GM18511 (cell line): ENCODE measurements around the gene TRAF3IP1.
"Not testable (repeated sequence)": the region's sequence is repeated elsewhere in the genome, so short reads cannot be mapped to it uniquely, and the experiment has no call there.

Source experiments
- ATAC-seq: cut with Tn5 transposase; IDR thresholded peaks from one replicate; pipeline ENCODE4 v1.9.1; 2021; ENCODE audit warnings: mild to moderate bottlenecking, moderate library complexity; ENCODE audit not compliant: unreplicated experiment

Gene TRAF3IP1

DNA sequence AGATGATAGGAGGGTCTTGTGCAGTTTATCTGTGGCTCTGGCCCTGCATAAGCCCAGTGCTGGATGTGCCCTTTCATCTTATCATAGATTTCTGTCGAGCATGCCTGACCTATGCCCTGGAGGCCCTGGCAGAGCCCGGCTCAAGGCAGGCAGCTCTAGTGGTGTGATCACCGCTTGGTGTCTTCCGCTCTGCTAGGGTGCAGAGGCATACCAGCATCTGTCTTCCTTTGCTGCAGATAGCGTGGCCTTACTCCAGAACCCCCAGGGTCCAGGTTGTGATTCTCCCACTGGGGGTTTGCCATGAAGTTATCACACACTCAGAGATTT lies 13.7 kb upstream of the TRAF3IP1 start:
- ATAC-seq, result no peak

DNA sequence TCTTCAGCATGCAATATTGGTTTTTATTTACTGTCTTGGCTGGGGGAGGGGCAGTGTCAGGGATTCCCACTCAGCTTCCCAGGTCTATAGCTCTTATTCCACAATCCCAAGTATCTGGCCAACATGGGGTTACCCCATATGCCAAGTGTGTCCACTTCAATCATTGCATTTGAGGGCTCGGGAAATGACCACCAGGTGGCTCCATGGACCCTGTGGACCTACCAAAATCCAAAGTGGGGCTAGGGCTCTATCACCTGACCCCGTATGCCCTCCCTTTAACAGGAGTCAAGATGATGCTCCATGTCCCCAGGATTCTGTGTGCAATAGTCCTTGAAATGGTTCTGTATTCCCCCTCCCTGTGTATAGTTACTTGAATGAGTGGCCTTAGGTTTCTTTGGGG lies 12.1 kb upstream of the TRAF3IP1 start:
- ATAC-seq, result no peak

DNA sequence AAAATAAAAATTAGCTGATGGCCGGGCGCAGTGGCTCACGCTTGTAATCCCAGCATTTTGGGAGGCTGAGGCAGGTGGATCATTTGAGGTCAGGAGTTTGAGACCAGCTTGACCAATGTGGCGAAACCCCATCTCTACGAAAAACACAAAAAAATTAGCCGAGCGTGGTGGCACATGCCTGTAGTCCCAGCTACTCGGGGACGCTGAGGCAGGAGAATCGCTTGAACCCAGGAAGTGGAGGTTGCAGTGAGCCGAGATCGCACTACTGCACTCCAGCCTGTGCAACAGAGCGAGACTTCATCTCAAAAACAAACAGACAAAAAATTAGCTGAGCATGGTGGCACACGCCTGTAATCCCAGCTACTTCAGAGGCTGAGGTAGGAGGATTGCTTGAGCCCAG lies 9.6 kb upstream of the TRAF3IP1 start:
- ATAC-seq, result not testable (repeated sequence)

DNA sequence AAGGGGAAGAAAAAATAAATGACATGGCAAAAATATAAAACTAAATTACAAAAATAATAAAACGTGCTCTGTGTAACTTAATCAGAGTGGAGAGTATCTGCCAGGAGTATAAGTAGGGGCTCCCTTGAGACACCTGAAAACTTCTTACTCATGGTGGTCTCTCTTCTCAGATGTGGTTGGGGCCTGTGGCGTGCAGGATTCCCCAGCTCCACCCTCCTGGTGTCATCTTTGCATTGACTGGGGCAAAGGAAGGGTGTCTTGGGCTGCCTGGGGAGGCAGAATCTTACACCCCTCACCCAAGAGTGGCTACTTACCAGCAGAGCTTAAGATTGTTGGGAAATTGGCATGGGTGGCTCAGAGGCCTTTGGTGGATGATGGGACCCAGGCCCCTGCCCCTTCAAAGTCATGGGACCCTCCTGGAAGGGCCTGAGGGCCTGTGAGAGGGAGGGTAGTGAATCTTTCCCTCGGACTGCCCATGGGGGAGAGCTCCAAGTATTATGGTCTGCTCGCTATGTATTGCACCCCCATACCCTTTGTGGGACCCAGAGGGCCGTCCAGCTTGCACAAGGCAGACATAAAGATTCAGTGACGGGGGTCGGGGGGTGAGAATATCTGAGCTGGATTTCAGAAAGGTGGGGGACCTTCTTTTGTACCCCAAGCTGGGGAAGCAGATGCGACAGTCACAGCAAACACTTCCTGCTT lies 6.9 kb upstream of the TRAF3IP1 start:
- ATAC-seq, result no peak

DNA sequence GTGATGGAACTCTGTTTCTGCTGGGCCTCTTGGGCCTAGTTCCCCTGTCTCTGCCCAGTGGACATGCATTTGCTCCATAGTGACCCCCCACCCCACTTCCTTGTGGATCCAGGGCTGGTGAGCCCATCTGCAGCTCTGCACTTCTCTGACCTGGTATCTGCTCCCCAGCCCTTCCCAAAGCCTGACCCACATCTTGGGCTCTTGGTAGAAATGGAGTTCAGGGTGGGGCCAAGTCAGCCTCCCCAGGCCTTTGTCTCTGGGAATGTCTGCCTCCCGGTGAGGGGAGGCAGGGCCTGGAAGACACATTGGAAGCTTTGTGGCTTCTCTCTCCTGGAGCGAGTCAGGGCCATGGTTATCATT lies 6.3 kb upstream of the TRAF3IP1 start:
- no peak for ATAC-seq

DNA sequence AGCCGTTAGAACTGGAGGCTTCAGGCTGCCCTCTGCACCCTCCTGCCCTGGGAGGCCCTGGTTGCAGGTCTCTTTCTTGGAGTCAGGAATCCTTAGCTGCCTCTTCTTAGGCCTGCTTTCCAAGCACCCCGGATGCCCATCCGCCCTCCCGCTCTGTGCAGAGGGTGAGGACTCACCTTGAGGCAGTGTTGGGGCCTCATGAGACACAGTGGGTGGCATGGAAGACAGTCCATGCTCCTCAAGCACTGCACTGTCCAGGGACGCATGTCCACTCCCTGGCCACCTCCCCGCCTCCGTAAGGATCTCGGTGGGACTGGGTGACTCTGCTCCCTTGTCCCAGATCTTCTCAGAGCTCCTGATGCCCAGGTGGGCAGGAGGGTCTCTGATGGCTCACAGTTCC lies 5.7 kb upstream of the TRAF3IP1 start:
- ATAC-seq, result no peak

DNA sequence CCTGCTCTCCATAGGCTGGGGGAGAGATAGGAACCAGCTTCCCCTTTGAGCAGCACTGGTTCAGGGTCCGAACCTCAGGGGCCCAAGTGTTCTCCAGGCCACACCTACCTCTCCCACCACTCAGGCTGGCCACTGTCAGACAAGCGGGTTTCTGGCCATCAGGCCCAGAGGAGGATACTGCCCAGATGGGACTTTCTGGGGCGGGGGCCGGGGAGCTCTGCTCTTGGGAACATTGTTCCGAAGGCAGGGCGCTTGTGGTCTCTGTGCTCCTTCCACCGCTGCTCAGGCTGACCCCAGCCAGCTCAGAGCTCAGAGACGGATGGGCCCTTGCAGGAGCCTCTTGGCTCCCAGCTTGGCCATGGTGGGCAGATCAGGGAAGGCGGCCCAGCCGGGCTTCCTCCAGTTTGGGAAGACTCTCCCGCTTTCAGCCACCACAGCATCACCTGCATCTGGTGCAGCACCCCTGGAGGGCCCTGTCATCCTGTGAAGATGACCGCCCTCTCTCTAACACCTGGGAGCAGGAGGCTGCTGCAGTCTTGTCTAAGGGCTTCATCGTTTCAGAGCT lies 5.2 kb upstream of the TRAF3IP1 start:
- no peak for ATAC-seq

DNA sequence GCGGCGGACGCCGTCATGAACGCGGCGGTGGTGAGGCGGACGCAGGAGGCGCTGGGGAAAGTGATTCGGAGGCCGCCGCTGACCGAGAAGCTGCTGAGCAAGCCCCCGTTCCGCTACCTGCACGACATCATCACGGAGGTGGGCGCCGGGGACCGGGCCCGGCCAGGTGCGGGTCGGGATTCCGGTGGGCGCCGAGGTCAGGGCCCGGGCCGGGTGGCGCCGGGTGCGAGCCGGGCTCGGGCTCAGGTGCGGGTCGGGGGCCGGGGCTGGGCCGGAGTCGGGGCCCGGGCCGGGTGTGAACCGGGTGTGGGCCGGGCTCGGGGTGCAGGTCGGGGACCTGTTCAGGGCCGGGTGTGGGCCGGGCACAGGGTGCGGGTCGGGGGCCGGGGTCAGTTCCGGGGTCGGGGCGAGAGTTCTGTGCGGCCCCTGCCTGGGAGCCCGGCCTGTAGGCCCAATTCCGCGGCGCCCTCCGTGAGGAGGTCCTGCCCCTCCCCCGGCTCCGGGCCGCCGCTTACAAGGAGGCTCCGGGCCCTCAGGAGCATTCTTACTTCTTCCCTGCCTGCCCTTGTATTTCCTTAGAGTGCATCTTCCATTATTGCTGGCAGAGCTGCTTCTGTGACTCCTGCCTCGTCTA lies 447 bp downstream of the TRAF3IP1 start:
- peak; percentile 53 for ATAC-seq

DNA sequence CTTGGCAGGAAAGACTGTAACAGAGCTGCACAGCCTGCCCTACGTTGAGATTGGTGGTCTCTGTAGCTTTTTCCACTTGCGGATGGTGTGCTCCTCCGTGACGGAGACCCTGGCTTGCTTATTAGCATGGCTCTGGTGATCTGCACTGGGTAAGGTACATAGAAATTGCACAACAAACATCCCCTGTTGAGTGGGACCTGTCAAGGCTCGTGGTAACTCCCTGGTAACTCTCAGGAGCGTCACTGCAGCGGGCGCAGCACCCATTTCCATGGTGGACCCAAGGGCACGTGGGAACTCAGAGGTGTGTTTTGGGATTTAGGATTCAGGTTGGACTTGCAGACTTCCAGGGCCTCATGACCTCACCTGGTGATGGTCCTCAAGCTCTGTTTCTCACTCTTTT lies 1.1 kb downstream of the TRAF3IP1 start:
- ATAC-seq, result no peak

DNA sequence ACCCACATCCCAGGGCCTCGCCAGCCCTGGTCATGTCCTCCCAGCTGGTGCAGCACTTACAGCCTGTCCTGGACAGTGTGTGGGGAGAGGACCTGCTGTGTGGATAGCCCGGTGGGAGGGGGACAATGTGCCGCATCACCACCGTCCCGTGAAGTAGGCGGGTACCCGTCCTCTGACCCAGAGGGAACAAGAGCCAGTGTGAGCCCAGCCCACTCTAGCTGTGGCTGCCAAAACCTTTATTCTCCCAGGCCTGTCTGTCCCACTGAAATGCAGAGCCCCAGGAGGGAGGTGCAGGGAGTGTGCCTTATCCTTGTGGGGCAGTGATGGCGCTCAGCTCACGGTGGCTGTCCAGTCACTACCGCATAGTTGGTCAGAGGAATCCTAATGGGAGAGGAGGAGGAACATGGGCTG lies 1.7 kb downstream of the TRAF3IP1 start:
- ATAC-seq, result no peak

DNA sequence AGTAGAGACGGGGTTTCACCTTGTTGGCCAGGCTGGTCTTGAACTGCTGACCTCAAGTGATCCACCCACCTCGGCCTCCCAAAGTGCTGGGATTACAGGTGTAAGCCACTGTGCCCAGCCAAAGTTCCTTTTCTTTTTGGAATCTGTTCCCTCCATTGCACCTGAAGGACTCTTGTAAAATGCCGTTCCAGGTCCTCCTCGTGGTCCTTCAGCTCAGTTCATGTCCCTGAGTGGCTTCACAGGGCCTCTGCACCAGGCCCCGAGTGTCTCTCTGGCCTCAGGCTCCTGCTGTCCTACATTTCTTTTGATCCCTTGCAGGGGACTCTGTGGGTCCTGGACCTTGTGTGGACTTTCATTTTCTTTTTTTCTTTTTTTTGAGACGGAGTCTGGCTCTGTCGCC lies 3.9 kb downstream of the TRAF3IP1 start:
- not testable (repeated sequence) for ATAC-seq

DNA sequence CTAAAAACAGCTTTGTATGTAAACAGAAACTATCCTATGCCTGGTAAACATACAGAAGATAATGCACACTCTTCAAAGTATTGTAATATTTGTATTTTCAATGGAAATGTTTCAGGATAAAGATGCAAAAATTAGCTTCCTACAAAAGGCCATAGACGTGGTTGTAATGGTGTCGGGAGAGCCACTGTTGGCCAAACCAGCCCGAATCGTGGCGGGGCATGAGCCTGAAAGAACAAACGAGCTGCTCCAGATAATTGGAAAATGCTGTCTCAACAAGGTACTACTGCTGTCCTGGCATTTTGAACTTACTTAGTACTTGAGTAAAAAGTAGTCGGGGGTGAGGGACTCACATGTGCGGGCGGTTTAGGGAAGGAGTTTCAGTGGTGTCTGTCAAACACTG lies 5.4 kb downstream of the TRAF3IP1 start:
- no peak for ATAC-seq

DNA sequence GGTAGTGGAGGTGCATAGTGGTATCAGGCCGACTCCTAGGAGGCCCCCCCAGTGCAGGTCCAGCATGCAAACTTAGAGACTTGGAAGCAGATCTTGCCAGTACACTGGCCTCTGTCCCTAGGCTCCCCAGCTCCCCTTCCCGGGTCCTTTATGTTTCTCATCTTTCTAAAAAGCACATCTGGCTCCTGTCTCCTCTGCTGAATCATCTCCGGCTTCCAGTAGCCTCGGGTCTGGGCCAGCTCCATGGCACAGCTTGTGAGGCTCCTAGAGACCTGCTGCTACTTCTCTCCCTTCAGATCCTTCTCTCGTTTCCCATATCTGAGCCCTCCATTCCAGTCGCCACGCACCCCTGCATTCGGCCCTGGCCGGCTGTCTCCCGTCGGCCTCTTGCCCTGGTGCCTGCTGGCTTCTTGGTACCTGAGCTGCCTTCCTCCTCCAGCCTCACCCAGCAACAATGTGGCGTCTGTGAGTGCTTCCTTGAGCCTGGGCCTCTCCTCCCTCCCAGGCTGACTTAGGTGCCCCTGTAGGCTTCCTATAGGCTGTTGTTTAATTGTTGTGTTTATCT lies 6.6 kb downstream of the TRAF3IP1 start:
- no peak for ATAC-seq

DNA sequence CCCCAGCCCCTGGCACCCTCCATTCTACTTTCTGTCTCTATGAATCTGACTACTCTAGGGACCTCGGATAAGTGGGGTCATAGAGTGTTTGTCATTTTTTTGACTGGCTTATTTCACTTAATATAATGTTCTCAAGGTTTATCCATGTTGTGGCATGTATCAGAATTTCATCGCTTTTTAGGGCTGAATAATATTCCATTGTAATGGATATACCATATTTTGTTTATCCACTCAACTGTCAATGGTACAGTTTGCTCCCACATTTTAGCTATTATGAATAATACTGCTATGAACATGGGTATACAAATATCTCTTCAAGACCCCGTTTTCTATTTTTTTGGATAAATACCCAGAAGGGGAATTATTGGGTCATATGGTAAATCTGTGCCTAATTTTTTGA lies 7.4 kb downstream of the TRAF3IP1 start:
- ATAC-seq, result no peak

DNA sequence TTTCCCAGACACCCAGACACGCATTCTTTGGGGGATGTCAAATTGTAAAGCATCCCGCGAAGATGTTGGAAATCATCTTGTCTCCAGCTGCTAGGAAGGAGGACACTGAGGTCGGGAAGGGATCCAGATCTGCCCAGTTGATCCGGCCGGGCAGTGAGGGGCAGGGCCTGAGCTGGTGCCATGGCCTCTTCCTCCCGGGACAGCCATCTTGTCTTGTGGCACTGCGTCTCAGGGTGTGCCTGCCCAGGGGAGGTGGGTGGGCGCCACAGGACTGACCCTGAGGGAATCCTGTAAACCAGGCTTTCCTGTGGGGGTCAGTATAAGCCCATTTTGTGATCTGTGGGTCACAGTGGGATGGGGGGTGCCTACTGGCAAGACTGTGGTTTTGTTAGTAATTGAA lies 10.1 kb downstream of the TRAF3IP1 start:
- ATAC-seq, result no peak

DNA sequence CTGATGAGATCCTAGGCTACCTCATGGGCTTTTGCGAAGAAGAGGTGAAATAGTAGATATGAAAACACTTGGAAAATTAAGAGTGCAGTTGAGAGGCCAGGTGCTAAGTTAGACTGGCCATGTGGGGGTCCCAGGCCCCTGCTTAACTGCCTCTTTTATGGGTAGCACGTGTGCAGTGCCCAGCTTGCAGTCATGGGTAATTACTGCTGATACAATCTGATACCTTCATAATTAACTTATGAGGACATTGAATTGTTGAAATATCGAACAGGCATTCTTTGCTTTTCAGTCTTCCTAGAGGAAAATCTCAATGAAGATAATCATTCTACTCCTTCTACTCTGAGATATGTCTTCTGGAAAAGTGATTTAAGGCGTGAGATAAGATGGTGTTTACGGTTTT lies 11.6 kb downstream of the TRAF3IP1 start:
- ATAC-seq, result no peak

DNA sequence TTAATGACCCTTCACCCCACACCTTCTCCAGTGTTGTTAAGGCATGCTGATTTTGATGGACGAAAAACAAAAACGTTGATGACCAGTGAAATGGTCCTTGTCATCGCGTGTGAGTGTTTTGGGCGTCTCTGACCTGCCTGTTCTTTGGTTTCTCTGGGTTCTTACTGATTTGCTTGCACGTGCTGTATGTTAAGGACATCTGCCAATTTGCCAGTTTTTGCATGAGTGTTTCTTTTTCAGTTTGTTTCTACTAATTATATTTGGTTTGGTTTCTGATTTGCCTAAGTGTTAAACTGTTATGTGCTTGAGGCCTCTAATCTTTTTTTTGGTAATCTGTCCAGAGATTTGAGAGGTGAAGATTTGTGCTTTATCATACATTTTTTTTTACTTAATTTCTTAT lies 14.6 kb downstream of the TRAF3IP1 start:
- ATAC-seq, result no peak

DNA sequence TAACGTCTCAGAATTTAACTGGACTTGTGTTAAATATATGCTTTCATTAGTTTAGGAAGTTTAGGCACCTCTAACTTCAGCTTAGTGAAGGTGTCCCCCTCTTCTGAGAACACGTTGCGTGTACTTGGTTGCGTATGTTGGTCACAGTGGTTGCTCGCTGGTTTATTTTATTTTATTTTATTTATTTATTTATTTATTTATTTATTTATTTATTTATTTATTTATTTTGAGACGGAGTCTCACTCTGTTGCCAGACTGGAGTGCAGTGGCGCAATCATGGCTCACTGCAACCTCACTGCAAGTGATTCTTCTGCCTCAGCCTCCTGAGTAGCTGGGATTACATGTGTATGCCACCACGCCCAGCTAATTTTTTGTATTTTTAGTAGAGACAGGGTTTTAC lies 15.3 kb downstream of the TRAF3IP1 start:
- ATAC-seq, result not testable (repeated sequence)

DNA sequence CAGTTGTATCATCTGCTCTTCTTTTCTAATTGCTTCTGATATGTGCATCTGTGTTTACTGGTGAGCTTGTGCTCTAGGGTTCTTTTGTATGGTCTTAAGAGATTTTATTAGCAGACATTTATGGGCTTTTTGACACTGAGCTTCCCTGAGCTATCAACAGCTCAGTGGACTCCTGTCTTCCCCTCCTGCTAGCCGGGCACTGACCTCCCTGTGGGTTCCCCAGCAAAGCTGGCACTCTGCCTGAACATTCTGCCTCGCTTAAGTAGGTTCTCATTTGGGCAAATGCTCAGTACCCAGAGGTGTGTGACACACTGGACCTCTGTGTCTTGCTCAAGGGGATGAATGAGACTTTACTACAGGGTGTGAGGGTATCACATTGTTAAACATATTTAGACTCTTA lies 15.8 kb downstream of the TRAF3IP1 start:
- no peak for ATAC-seq

DNA sequence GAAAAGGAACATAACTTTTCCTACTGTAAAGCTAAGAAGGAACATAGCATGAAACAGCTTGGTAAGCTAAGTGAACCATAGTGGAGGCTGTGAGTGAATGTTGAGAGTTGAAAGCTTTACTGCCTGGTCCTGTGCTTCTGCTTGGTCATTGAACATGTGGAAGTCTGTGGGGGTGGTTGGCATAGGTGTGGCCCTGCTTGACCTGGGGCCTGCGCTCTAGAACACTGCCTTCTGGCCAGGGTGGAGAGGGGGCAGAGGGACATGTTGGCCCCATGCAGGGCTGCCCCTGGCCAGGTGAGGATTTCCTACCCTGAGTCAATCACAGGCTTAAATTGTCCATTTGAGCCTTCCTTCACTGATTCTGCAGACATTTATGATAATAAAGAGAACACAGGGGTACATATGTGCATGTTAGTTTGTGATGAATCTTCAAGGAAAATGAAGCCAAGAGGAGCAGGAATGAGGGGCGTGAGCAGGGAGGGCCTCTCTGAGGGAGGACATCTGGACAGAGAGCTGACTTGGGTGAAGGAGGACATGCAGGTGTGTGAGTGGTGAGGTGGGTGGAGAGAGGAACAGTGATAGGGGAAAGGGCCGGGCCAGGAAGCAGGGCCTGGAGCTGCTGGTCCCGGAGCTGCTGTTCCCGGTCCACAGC lies 16.6 kb downstream of the TRAF3IP1 start:
- ATAC-seq, result no peak

DNA sequence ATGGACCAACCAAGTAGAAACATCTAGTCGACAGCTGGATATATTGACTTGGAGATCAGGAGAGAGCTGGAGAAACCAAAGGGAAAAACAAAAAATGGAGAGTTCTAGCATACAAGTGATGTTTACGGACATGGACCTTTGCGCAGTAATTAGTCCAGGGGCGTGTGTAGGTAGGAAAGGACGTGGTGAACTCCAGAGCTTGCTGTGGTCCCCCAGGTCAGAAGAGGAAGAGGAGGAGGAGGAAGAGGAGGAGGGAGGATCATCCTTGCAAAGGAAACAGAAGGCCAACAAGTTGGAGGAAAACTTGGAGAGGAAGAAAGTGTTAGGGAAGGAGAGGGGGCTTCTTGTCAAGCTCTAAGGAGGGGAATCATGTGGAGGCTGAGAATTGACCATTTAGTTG lies 17.5 kb downstream of the TRAF3IP1 start:
- no peak for ATAC-seq
